Left forelimb (tissue), 1 donor: ENCODE results near the gene FADS2.

Source experiments
- DNase-seq: peaks from one replicate; pipeline ENCODE4 v3.0.0-alpha.2; 2018; ENCODE audit warnings: low spot score

The FADS2 gene

GRCh38 chr11:61827571-61828378, at the start of gene FADS2:
Gene FADS2 (plus strand): TSS chr11:61828300. CDS start chr11:61828391, 91 bp downstream.
- DNase-seq, result peak; percentile 98

- no peak for DNase-seq
These were observed 49.7 kb upstream of the FADS2 start for GRCh38 chr11:61778357-61778886.

DNA sequence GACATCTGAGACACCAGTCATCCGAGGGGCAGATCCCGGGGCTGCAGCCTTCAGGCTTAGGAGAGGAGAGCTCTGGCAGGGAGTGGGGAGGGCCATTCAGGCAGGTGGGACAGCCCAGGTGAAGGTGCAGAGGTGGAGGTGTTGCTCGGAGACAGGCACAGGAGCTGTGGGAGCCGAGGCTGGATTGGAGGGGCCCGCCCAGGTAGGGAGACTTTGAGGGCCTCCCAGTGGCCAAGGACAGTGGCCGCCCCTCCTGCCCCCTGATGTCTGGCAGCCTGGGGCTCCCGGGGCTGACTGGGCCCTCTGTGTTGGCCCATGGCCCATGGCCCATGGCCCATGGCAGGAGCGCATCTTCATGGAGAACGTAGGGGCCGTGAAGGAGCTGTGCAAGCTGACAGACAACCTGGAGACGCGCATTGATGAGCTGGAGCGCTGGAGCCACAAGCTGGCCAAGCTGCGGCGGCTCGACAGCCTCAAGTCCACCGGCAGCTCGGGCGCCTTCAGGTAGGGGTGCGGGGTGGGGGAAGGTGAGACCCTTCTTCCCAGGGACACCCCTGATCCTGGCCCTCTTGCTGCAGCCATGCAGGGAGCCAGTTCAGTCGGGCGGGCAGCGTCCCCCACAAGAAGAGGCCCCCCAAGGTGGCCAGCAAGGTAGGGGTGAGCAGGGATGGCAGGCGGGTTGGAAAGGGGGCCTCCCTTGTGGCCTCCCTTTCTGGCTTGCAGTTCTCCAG, 49.0 kb upstream of the FADS2 start:
- DNase-seq, result no peak

DNA sequence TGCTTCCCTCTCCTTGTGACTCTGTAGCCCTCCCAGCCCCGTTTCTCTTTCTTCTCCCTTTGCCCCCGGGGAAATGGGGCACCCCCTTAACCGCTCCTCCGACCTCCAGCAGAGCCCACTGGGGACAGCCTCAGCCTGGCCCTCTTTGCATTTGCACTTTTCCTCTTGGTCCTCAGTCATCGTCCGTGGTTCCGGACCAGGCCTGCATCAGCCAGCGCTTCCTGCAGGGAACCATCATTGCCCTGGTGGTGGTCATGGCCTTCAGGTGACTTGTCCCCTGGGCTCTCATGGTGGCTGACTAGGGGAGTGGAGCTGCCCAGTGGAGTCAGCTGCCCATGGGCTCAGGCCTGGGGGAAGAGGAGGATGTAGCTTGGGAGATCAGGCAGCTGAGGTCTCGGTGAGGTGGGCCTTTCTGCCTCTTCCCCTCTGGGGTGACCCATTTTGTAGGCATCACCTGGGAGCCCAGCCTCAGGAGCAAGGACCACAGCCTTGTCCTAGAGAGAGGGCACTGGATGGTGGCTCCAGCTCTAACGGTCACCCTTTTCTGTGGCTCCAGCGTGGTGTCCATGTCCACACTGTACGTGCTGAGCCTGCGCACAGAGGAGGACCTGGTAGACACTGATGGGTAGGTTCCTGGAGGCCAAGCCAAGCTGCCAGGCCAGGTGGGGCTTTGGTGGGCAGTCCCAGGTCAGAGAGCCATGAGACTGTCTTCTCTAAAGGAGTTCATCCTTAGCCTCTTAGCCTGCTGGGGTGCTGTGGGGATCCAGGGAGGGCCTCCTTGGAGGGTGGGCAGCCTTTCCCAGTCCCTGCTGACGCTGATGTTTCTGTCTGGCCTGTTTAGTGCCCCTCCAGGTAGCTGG, 48.2 kb upstream of the FADS2 start:
- no peak for DNase-seq

DNA sequence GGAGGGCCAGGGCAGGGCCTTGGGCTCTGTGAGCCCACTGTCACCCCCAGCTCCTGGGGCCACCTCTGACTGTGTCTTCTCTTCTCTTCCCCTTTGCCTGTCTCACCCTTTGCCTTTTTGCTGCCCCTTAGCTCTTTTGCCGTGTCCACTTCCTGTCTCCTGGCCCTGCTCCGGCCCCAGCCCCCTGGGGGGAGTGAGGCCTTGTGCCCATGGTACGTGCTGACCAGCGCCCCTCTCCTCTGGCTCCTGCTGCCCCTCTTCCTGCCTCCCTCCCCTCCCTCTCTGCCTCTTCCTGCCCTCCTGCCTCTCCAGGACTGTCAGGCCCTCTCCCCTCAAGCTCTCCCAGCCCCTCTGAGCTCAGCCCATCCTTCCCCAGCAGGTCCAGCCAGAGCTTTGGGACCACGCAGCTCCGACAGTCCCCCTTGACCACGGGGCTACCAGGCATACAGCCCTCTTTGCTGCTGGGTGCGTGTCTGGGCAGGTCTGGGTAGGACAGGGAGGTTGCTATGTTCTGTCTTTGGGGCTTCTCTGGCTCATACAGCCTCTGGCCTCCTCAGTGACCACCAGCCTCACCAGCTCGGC, 47.4 kb upstream of the FADS2 start:
- DNase-seq, result no peak

GRCh38 chr11:61781585-61781984, 46.5 kb upstream of the FADS2 start:
- DNase-seq, result no peak

DNA sequence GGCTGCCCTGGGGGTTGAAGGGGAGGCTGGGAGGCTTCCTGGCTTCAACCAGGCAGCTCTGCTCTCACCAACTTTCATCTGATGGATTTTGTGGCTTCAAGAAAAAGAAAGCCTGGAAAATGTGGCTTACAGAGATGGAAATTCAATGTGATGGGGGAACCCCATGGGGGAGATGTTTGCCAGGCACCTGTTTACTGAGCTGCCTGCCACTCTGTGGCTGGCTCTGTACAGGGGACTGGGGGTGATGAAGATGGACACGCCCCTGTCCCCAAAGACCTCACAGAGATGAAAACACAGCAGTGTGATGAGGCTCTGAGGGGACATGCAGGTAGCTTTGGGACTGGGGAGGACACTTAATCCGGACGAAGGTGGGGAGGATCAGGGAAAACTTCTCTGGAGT, 45.8 kb upstream of the FADS2 start:
- no peak for DNase-seq

DNA sequence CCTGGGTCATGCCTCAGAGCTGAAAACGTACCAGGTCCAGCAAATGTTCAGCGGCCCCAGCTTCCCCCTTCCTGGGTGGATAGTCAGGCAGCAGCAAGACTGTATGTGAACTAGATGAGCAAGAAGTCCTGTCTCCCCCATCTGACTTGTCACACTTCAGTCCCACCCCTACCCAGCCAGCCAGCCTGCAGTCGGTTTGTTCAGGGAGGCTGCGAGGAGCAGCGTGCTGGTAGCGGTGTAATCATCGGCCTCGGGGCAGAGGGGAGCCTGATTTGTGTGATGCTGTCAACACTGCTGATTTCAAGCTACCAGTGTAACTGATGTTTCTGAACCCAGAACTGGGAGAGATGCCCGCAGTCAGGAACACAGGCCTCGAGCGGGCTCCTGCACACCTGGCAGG, 45.3 kb upstream of the FADS2 start:
- no peak for DNase-seq

DNA sequence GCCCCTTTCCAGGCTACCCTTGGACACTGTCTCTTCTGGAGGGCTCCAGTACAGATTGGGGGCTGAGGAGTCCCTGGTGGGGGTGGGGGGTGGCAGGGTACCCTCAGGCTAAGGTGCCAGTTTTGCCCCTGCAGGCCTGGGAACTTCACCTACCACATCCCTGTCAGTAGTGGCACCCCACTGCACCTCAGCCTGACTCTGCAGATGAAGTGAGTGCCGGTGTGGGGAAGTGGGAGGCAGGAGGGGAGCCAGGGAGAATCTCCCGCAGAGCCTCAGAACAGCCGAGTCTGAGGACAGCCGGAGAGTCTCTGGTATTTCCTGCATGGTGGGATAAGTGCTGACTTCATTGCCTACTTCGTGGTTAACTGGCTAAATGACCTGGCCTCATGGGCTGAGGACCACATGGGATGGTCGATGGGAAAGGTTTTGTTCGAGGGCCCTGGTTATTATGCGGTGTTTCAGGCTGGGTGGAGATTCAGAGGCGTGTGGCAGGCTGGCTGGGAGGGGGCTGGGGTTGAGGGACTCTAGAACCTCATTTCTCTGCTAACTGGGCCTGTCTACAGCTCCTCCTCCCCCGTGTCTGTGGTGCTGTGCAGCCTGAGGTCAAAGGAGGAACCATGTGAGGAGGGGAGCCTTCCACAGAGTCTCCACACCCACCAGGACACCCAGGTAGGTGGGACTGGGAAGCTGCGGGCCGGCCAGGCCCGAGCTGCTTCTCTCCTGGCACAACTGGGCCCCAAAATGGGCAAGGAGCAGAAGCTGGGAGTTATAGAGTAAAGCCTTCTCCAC, 44.2 kb upstream of the FADS2 start:
- DNase-seq, result no peak

- DNase-seq, result no peak
These were observed 43.6 kb upstream of the FADS2 start for GRCh38 chr11:61784506-61784805.

DNA sequence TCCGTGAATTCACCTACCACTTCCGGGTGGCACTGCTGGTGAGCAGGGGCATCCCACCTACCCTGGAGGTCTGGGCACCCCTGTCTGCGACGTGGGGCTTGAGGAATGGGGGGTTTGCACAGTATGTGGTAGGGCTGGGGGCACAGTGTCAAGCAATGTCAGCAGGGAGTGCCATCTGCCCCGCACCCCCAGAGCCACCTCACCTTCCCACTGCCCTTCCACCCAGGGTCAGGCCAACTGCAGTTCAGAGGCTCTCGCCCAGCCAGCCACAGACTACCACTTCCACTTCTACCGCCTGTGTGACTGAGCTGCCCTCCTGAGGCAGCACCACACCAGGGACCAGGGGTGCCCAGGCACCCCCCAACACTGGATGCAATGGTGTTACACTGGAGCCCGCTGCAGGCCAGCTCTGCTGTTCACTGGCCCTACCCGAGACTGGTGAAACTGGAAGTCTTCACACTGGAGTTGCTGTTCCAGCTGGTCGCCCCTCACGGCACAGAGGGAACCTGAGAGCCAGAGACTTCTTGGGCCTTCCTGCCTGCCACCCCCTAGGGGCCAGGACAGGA, 42.2 kb upstream of the FADS2 start:
- DNase-seq, result no peak

- DNase-seq, result no peak
These were observed 40.1 kb upstream of the FADS2 start for GRCh38 chr11:61787928-61788491.

- peak; percentile 78 for DNase-seq
These were observed 36.3 kb upstream of the FADS2 start for GRCh38 chr11:61791737-61792309.

GRCh38 chr11:61792310-61793082, 35.6 kb upstream of the FADS2 start, which contains the start of the genes FEN1 and TMEM258:
Gene FEN1 (plus strand): TSS chr11:61792911. CDS start chr11:61795362, 2,451 bp downstream.
Gene TMEM258 (minus strand): TSS chr11:61792599. CDS start chr11:61792558, 41 bp downstream.
- peak; percentile 96 for DNase-seq

DNA sequence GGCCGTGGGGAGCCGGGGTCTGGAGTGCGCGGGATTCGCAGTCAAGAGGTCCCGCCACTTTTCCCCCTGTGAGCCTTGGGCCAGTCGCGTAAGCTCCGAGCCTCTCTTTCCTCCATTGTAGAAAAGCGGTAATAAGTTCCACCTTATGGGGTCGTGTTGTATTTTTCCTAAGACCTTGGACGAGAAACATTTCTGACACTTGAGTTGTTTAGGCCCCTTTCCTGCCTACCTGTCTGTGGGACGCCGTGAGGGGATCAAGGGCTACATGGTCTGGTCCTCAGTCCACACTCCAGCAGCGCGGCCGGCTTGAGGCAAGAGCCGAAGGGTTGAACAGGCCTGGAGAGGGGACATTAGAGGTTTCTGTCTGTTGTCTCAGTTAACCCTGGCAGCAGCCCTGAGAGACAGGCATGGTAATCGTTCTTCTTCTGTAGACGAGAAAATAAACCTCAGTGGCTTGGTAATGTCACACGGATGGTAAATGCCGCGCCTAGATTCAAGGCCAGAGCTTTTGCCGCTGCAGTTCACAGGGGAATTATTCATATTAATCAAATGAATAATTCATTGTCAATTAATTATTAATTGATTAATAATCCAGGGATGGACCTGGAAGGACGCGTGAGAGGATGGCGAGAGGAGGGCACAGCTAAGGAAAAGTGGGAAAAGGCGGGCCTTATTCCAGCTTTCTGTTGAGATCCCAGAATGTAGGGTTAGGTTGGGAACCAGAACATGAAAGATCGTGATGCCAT, 34.8 kb upstream of the FADS2 start:
- DNase-seq, result no peak

GRCh38 chr11:61793829-61794204, 34.3 kb upstream of the FADS2 start:
- DNase-seq, result no peak

DNA sequence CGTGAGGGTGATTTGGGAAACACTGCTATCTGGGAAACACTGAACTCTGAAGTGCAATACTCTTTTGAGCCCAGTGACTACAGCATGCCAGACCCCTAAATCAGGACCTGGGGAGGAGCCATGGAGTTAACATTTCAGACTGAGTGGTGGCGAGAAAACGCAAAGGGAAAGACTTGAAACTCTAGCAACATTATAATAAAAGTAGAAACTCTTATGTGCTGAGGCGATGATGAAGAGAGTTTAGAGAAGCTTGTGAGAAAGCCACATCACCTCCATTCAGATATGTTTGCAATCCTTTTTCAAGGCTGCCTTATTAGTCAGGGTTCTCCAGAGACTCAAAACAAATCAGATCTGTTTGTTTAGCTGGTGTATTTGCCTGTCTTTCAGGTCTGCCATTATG, 33.5 kb upstream of the FADS2 start:
- DNase-seq, result no peak

DNA sequence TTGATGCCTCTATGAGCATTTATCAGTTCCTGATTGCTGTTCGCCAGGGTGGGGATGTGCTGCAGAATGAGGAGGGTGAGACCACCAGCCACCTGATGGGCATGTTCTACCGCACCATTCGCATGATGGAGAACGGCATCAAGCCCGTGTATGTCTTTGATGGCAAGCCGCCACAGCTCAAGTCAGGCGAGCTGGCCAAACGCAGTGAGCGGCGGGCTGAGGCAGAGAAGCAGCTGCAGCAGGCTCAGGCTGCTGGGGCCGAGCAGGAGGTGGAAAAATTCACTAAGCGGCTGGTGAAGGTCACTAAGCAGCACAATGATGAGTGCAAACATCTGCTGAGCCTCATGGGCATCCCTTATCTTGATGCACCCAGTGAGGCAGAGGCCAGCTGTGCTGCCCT, 32.6 kb upstream of the FADS2 start:
- DNase-seq, result no peak
